Caco-2 (cell line): ENCODE results near the gene HSPB9. TPM values are rescaled to one million over a fixed set of nuclear protein-coding genes. Genes with fewer than 3 reads are reported as not detected.

Experiments
- Bru-seq: library from RNA; stranded (reverse); fragments of 400-500 nt; gene quantifications from one replicate; lab custom pipeline; 2021; lab: Mats Ljungman, UMichigan
- BruChase-seq, 2 experiments: library from RNA; stranded (reverse); fragments of 400-500 nt; gene quantifications; one replicate each; lab custom pipeline; 2021; lab: Mats Ljungman, UMichigan
- BruUV-seq: library from RNA; stranded (reverse); fragments of 400-500 nt; replicated peaks from 2 replicates; lab custom pipeline; 2021; lab: Mats Ljungman, UMichigan
- CTCF ChIA-PET: fragments of 300-600 bp; sonication (Branson Sonifier 250); formaldehyde crosslinking; loops from one replicate; lab custom pipeline; 2022; ENCODE audit warnings: antibody characterized with exemption; lab: Charles Lee
- POLR2A ChIA-PET: fragments of 300-600 bp; sonication (Branson Sonifier 250); formaldehyde crosslinking; loops from one replicate; lab custom pipeline; 2022; ENCODE audit warnings: antibody characterized with exemption; lab: Charles Lee
- DNase-seq, 2 experiments: peaks; one replicate each; pipeline versions ENCODE4 v3.0.0 to v3.0.0-alpha.2; 2020 to 2022
- H3K27me3 ChIP-seq: replicated peaks from 2 replicates; pipeline ENCODE4 v1.6.0; 2011; ENCODE audit warnings: low read length; ENCODE audit not compliant: control insufficient read depth, insufficient read depth
- H3K36me3 ChIP-seq: 2 replicates; pipeline ENCODE4 v1.5.1; 2011; ENCODE audit warnings: low read length; ENCODE audit not compliant: control insufficient read depth, insufficient read depth
- H3K4me1 ChIP-seq: fragments of 250-450 bp; sonication (Bioruptor Pico); 2 replicates; pipeline ENCODE4 v1.5.1; 2020; ENCODE audit warnings: mild to moderate bottlenecking
- H3K4me3 ChIP-seq: 2 replicates; pipeline ENCODE4 v1.5.1; 2011; ENCODE audit warnings: low read depth, mild to moderate bottlenecking, control low read depth, low read length
- H3K9me3 ChIP-seq: fragments of 250-450 bp; sonication (Bioruptor Pico); 2 replicates; pipeline ENCODE4 v1.5.1; 2020; ENCODE audit warnings: mild to moderate bottlenecking, moderate library complexity
- H3K27ac Mint-ChIP-seq: one replicate; pipeline ENCODE4 v1.8.0; 2022; ENCODE audit warnings: mixed read lengths; ENCODE audit not compliant: unreplicated experiment
- H3K27me3 Mint-ChIP-seq: one replicate; pipeline ENCODE4 v1.8.0; 2022; ENCODE audit warnings: mixed read lengths; ENCODE audit not compliant: insufficient read depth, unreplicated experiment
- H3K36me3 Mint-ChIP-seq: one replicate; pipeline ENCODE4 v1.8.0; 2022; ENCODE audit warnings: mild to moderate bottlenecking, mixed read lengths; ENCODE audit not compliant: insufficient read depth, unreplicated experiment
- H3K4me1 Mint-ChIP-seq: one replicate; pipeline ENCODE4 v1.8.0; 2022; ENCODE audit warnings: low read depth, mixed read lengths; ENCODE audit not compliant: unreplicated experiment
- H3K4me3 Mint-ChIP-seq: one replicate; pipeline ENCODE4 v1.8.0; 2022; ENCODE audit warnings: mild to moderate bottlenecking, moderate library complexity, mixed read lengths; ENCODE audit not compliant: unreplicated experiment
- H3K9me3 Mint-ChIP-seq: one replicate; pipeline ENCODE4 v1.8.0; 2022; ENCODE audit warnings: mixed read lengths; ENCODE audit not compliant: unreplicated experiment
- CTCF ChIP-seq, 2 experiments: fragments of 200-600 bp in 1 of 2; IDR thresholded peaks; 1 replicate in 1 of 2; 2 replicates in 1 of 2; pipeline versions ENCODE4 v1.5.1 to v1.8.0; 2011 to 2022; ENCODE audit warnings: antibody characterized with exemption in 1 of 2, control low read depth in 1 of 2, inconsistent platforms in 1 of 2, low read depth in 1 of 2, low read length in 1 of 2, mild to moderate bottlenecking in 1 of 2, moderate library complexity in 1 of 2; ENCODE audit not compliant: insufficient read depth in 1 of 2, severe bottlenecking in 1 of 2, unreplicated experiment in 1 of 2
- intact Hi-C: fragments of 100-400 bp; cut with micrococcal nuclease; formaldehyde crosslinking; loops from one replicate; pipeline ENCODE4 v1.10.0; 2022; ENCODE audit not compliant: unreplicated experiment
- long read RNA-seq: library from polyadenylated mRNA; stranded (forward); transcript quantifications from one replicate; pipeline ENCODE4 v2.0.0, GENCODE V29; 2022
- total RNA-seq: library from RNA; stranded (reverse); gene quantifications from 2 replicates; pipeline ENCODE4 v1.2.3, GENCODE V29; 2022

HSPB9 gene
- total RNA-seq = not detected in 2 replicates
- Bru-seq, nascent RNA = percentile 18 among the genes with signal in this experiment
- not detected for BruChase-seq, experiment 1, labeled RNA remaining after a 2-hour chase
- BruChase-seq, experiment 2, labeled RNA remaining after a 6-hour chase = not detected
- long read RNA-seq, partial matches to known transcripts = 0 of 4 reads
- long read RNA-seq, other reads (novel, unspliced or antisense) = 0 of 4 reads

GRCh38 chr17:42122371-42123303 is at the start of gene HSPB9:
Gene HSPB9, plus strand, starts transcription at chr17:42122804. Its CDS starts 47 bp downstream, at chr17:42122851.
- Mint-ChIP-seq H3K9me3 (no peaks in the 10 kb centered on the region), H3K4me1 (no peaks in the 10 kb centered on the region), H3K4me3 (peak within 1 kb of the TSS; percentile 59), H3K27ac (peak within 1 kb of the TSS; percentile 29), H3K36me3 (peaks cover 50% of the 10 kb centered on the region), H3K27me3 (no peaks in the 10 kb centered on the region)
- CTCF ChIA-PET = interaction anchor here (1.0 to 1.7 kb wide), 2 partner anchors 31 to 59 kb away, joined by 4 read pairs; partner anchors contain the start of gene KCNH4
- no peak for DNase-seq
- Histone ChIP-seq H3K27me3 (no peaks in the 10 kb centered on the region), H3K4me1 (peaks cover 6% of the 10 kb centered on the region), H3K9me3 (no peaks in the 10 kb centered on the region), H3K36me3 (no peaks in the 10 kb centered on the region; the same call in 1 of the 2 replicates), H3K4me3 (no peak within 1 kb of the TSS)
- no peak for TF ChIP-seq CTCF (IDR thresholded peaks at IDR 0.05; ENCODE audit: insufficient read depth in 1 of 2, low read depth in 1 of 2, low read length in 1 of 2, severe bottlenecking in 1 of 2, unreplicated experiment in 1 of 2)
- intact Hi-C loops = loop anchor here (5.0 kb wide), 1 partner anchor 60 kb away; the partner anchor contains the start of gene KCNH4
- BruUV-seq = no TSS peak
- POLR2A ChIA-PET = no interaction called here

- no peaks in the 10 kb centered on the region for H3K9me3 ChIP-seq
- POLR2A ChIA-PET = no interaction called here
These were observed 46.8 kb upstream of the HSPB9 start for GRCh38 chr17:42075789-42076188.

More at GRCh38 chr17:42075789-42076188, 46.8 kb upstream of the HSPB9 start:
- CTCF ChIA-PET = no interaction called here
- intact Hi-C loops = no loop called here
- no peak for DNase-seq
- Mint-ChIP-seq H3K27ac (no peak overlapping the region), H3K4me1 (no peaks in the 10 kb centered on the region), H3K36me3 (no peaks in the 10 kb centered on the region), H3K27me3 (peaks cover 3% of the 10 kb centered on the region), H3K4me3 (no peak overlapping the region), H3K9me3 (no peaks in the 10 kb centered on the region)
- no peak for TF ChIP-seq CTCF (IDR thresholded peaks at IDR 0.05; ENCODE audit: insufficient read depth in 1 of 2, low read depth in 1 of 2, low read length in 1 of 2, severe bottlenecking in 1 of 2, unreplicated experiment in 1 of 2)
- Histone ChIP-seq H3K4me1 (no peaks in the 10 kb centered on the region), H3K27me3 (no peaks in the 10 kb centered on the region), H3K4me3 (no peak overlapping the region), H3K36me3 (no peaks in the 10 kb centered on the region)
- BruUV-seq = no TSS peak
